Nucleus accumbens (tissue), 56 donors: ENCODE results near the gene CYREN.
"Not testable (repeated sequence)": the region's sequence is repeated elsewhere in the genome, so short reads cannot be mapped to it uniquely, and the experiment has no call there.

ENCODE experiments used
- DNase-seq, 56 donors: peaks; one replicate each; lab custom pipeline; 2025; lab: John Stamatoyannopoulos, UW

The CYREN gene

GRCh38 chr7:135170274-135170997, at the start of gene CYREN:
Gene CYREN, minus strand, starts transcription at chr7:135170707. Its CDS starts 1,785 bp downstream, at chr7:135168922.
- peak in 55 of 56 donors; percentile 42 to 96 (median 88) for DNase-seq

- DNase-seq: no peak
These were observed 47.4 kb upstream of the CYREN start for GRCh38 chr7:135217645-135218509.

- no peak for DNase-seq
These were observed 45.2 kb upstream of the CYREN start for GRCh38 chr7:135215698-135216097.

- no peak for DNase-seq
These were observed 44.7 kb upstream of the CYREN start for GRCh38 chr7:135215180-135215579.

GRCh38 chr7:135213831-135214230, 43.3 kb upstream of the CYREN start:
- no peak for DNase-seq

- DNase-seq: not testable (repeated sequence)
These were observed 41.6 kb upstream of the CYREN start for GRCh38 chr7:135211946-135212685.

GRCh38 chr7:135211179-135211945, 40.9 kb upstream of the CYREN start, which contains the start of gene WDR91:
Gene WDR91, minus strand, starts transcription at chr7:135211526. Its CDS starts 24 bp downstream, at chr7:135211502.
- DNase-seq: peak; percentile 69 to 98 (median 94)

- DNase-seq: peak in 3 of 56 donors; percentile 48 to 75 (median 55)
These were observed 40.3 kb upstream of the CYREN start for GRCh38 chr7:135210888-135211178.

GRCh38 chr7:135209225-135209834, 38.8 kb upstream of the CYREN start:
- DNase-seq: no peak

- DNase-seq: no peak
These were observed 37.7 kb upstream of the CYREN start for GRCh38 chr7:135208102-135208793.

GRCh38 chr7:135207406-135208101, 37.0 kb upstream of the CYREN start:
- no peak for DNase-seq

GRCh38 chr7:135206941-135207391, 36.5 kb upstream of the CYREN start:
- no peak for DNase-seq

- DNase-seq: no peak
These were observed 35.3 kb upstream of the CYREN start for GRCh38 chr7:135205850-135206249.

GRCh38 chr7:135204876-135205275, 34.4 kb upstream of the CYREN start:
- no peak for DNase-seq

GRCh38 chr7:135204341-135204749, 33.8 kb upstream of the CYREN start:
- DNase-seq: no peak

- no peak for DNase-seq
These were observed 30.8 kb upstream of the CYREN start for GRCh38 chr7:135201350-135201749.

GRCh38 chr7:135200821-135201331, 30.4 kb upstream of the CYREN start:
- DNase-seq: no peak

- DNase-seq: no peak
These were observed 28.9 kb upstream of the CYREN start for GRCh38 chr7:135199439-135199838.
